Endodermal cell (in vitro differentiated cells): ENCODE data around the gene IL20RA. TPM values are rescaled to one million over a fixed set of nuclear protein-coding genes. Genes with fewer than 3 reads are reported as not detected.
A peak's percentile ranks its signal among the peaks of the same experiment; 100 is the strongest.

Experiments
- DNase-seq: peaks from one replicate; pipeline ENCODE4 v3.0.0-alpha.2; 2017
- H3K27ac ChIP-seq: 2 replicates; pipeline ENCODE4 v1.5.1; 2013; ENCODE audit warnings: mild to moderate bottlenecking, low read depth, low read length, moderate library complexity
- H3K27me3 ChIP-seq: 2 replicates; pipeline ENCODE4 v1.6.1; 2013; ENCODE audit warnings: mild to moderate bottlenecking, low read length, moderate library complexity; ENCODE audit not compliant: insufficient read depth, control insufficient read depth, poor library complexity, severe bottlenecking
- H3K36me3 ChIP-seq: 2 replicates; pipeline ENCODE4 v1.7.0; 2013; ENCODE audit warnings: mild to moderate bottlenecking, low read length, moderate library complexity; ENCODE audit not compliant: control insufficient read depth, insufficient read depth
- H3K4me1 ChIP-seq: one replicate; pipeline ENCODE4 v1.7.0; 2013; ENCODE audit warnings: low read length; ENCODE audit not compliant: control insufficient read depth, insufficient read depth
- H3K4me3 ChIP-seq: 2 replicates; pipeline ENCODE4 v1.5.1; 2013; ENCODE audit warnings: mild to moderate bottlenecking, low read length, moderate library complexity
- H3K9ac ChIP-seq: 2 replicates; pipeline ENCODE4 v1.6.1; 2013; ENCODE audit warnings: mild to moderate bottlenecking, low read length, moderate library complexity; ENCODE audit not compliant: poor library complexity, severe bottlenecking; ENCODE audit errors: extremely low read depth
- H3K9me3 ChIP-seq: 2 replicates; pipeline ENCODE4 v1.6.1; 2013; ENCODE audit warnings: mild to moderate bottlenecking, low read length, moderate library complexity; ENCODE audit not compliant: control insufficient read depth
- H3K27ac Mint-ChIP-seq: 2 replicates; pipeline ENCODE4 v1.8.0; 2020; ENCODE audit warnings: mixed read lengths
- H3K27me3 Mint-ChIP-seq: 2 replicates; pipeline ENCODE4 v1.8.0; 2021; ENCODE audit warnings: mild to moderate bottlenecking, mixed read lengths; ENCODE audit not compliant: insufficient read depth
- H3K36me3 Mint-ChIP-seq: 2 replicates; pipeline ENCODE4 v1.8.0; 2020; ENCODE audit warnings: low read depth, mixed read lengths
- H3K4me1 Mint-ChIP-seq: 2 replicates; pipeline ENCODE4 v1.8.0; 2020; ENCODE audit warnings: mixed read lengths
- H3K4me3 Mint-ChIP-seq: 2 replicates; pipeline ENCODE4 v1.8.0; 2020; ENCODE audit warnings: mild to moderate bottlenecking, moderate library complexity, mixed read lengths
- H3K9me3 Mint-ChIP-seq: 2 replicates; pipeline ENCODE4 v1.8.0; 2020; ENCODE audit warnings: mild to moderate bottlenecking, mixed read lengths
- CTCF ChIP-seq: fragments of 200-600 bp; sonication (generic); conservative IDR thresholded peaks from 2 replicates; pipeline ENCODE4 v1.5.0; 2021; ENCODE audit warnings: antibody characterized with exemption, mild to moderate bottlenecking
- WGBS, 2 experiments: methylation state at CpG; one replicate each; pipeline versions ENCODE4 v1.1.5 to v1.1.7; 2013; ENCODE audit warnings: missing lambda C conversion rate in 2 of 2, mixed read lengths in 1 of 2; ENCODE audit not compliant: insufficient coverage in 1 of 2, insufficient read length in 1 of 2; 5-methylcytosine and 5-hydroxymethylcytosine counted together
- total RNA-seq, 2 donors: library from RNA; stranded (reverse); fragmentation: NEBNext Ultra II Directional in 1 of 2; extraction: Animal tissue kit (Norgen Biotek cat#: 25700) in 1 of 2; gene quantifications; 2 replicates in 1 of 2; 3 replicates in 1 of 2; pipeline ENCODE4 v1.2.1, GENCODE V29; 2021

Gene IL20RA
- total RNA-seq, 2 donors from 2014 or later: 0.13 to 0.57 TPM

- Mint-ChIP-seq H3K4me1 (peaks cover 7% of the 10 kb centered on the region), H3K27me3 (peaks cover 69% of the 10 kb centered on the region), H3K4me3 (no peak overlapping the region), H3K27ac (no peak overlapping the region), H3K36me3 (no peaks in the 10 kb centered on the region), H3K9me3 (no peaks in the 10 kb centered on the region)
- no peak for DNase-seq
- H3K27me3 ChIP-seq: peaks cover 81% of the 10 kb centered on the region
- no peaks in the 10 kb centered on the region for H3K9me3 ChIP-seq
- H3K27ac ChIP-seq: no peak overlapping the region
- TF ChIP-seq CTCF: no peak
- 72 to 93% methylated on average over 2 to 5 of the region's 5 CpGs for WGBS, 2 experiments
- no peak overlapping the region for H3K9ac ChIP-seq
- no peaks in the 10 kb centered on the region for H3K36me3 ChIP-seq
- no peak overlapping the region for H3K4me3 ChIP-seq
- H3K4me1 ChIP-seq: no peaks in the 10 kb centered on the region
Measured at GRCh38 chr6:137046871-137047412, 2.2 kb upstream of the IL20RA start.

GRCh38 chr6:137045222-137045789 lies 541 bp upstream of the IL20RA start:
- Mint-ChIP-seq H3K4me1 (peaks cover 8% of the 10 kb centered on the region), H3K27ac (no peak overlapping the region), H3K9me3 (peaks cover 1% of the 10 kb centered on the region), H3K27me3 (peaks cover 68% of the 10 kb centered on the region), H3K4me3 (peak overlapping the region; percentile 56), H3K36me3 (no peaks in the 10 kb centered on the region)
- no peak overlapping the region for H3K27ac ChIP-seq
- H3K4me1 ChIP-seq: no peaks in the 10 kb centered on the region
- H3K27me3 ChIP-seq: peaks cover 82% of the 10 kb centered on the region
- no peak overlapping the region for H3K9ac ChIP-seq
- 95 to 97% methylated on average over 3 to 7 of the region's 7 CpGs for WGBS, 2 experiments
- peak overlapping the region; percentile 71 for H3K4me3 ChIP-seq
- no peak for DNase-seq
- H3K36me3 ChIP-seq: no peaks in the 10 kb centered on the region
- no peaks in the 10 kb centered on the region for H3K9me3 ChIP-seq
- no peak for TF ChIP-seq CTCF

- Mint-ChIP-seq H3K9me3 (peaks cover 13% of the 10 kb centered on the region), H3K27ac (no peak overlapping the region), H3K36me3 (no peaks in the 10 kb centered on the region), H3K4me3 (peak overlapping the region; percentile 56), H3K27me3 (peaks cover 58% of the 10 kb centered on the region), H3K4me1 (peaks cover 8% of the 10 kb centered on the region)
- peaks cover 70% of the 10 kb centered on the region for H3K27me3 ChIP-seq
- no peaks in the 10 kb centered on the region for H3K36me3 ChIP-seq
- H3K4me3 ChIP-seq: peak overlapping the region; percentile 71
- WGBS, 2 experiments: 10 to 11% methylated on average over 17 to 42 of the region's 42 CpGs
- H3K9me3 ChIP-seq: no peaks in the 10 kb centered on the region
- no peak for TF ChIP-seq CTCF
- H3K27ac ChIP-seq: no peak overlapping the region
- H3K9ac ChIP-seq: peak overlapping the region; percentile 24
- H3K4me1 ChIP-seq: no peaks in the 10 kb centered on the region
- DNase-seq: no peak
Measured at GRCh38 chr6:137043710-137044365, 927 bp downstream of the IL20RA start.
